Transverse colon (tissue), 3 donors: ENCODE data around the gene KRT23.

Experiments used
- POLR2A ChIP-seq: fragments of 450-650 bp; IDR thresholded peaks from one replicate; pipeline ENCODE4 v1.6.1; 2016; ENCODE audit warnings: antibody characterized with exemption, mild to moderate bottlenecking, moderate library complexity
- TF ChIP-seq, protein P1 (sequence below), 5 experiments: fragments of 200-600 bp in 3 of 5; fragments of 450-650 bp in 2 of 5; sonication (generic) in 3 of 5; IDR thresholded peaks; 1 replicate in 2 of 5; 2 replicates in 3 of 5; pipeline ENCODE4 v1.5.1; 2016 to 2017; ENCODE audit warnings: antibody characterized with exemption in 5 of 5, inconsistent platforms in 3 of 5, mild to moderate bottlenecking in 2 of 5, moderate library complexity in 1 of 5

DNA sequence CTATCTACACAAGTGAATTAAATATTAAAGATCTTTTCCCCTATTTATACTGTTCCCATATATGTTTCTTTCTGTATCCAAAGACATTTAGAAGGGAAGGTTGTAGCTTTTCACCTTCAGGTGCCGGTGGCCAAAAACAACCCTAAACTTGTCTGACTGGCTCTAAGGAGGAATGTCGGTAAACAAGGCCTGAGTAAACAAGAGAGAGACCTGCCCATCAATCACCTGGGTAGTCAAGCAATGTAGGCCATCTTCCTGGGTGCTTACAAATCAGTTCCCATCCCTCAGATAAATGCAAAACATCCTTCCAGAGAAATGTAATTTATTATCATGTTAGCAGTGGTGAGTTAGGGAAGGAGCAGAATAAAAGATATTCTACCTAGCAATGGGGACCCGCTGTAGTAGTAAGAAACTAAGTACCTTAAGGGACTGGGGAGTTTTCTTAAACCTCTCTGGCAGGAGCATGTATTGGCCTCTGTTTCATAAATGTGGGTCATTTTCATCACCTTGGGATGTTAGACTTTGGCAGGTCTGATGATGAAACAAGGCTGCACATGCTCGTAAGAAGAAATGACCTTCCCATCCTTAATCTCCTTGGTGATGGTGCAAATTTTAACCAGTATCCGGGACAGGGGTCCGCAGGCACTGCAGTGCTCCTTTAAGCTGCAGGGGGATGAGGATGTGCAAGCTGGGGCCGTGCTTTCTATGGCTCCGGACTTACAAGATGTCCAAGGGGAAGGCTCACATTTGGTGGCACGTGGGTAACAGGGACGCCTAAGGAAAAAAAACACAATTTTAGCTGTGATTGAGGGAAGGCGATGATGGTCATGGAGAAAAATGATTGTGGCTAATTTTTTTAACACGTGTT, 20.9 kb upstream of the KRT23 start:
- TF ChIP-seq, protein P1, sequence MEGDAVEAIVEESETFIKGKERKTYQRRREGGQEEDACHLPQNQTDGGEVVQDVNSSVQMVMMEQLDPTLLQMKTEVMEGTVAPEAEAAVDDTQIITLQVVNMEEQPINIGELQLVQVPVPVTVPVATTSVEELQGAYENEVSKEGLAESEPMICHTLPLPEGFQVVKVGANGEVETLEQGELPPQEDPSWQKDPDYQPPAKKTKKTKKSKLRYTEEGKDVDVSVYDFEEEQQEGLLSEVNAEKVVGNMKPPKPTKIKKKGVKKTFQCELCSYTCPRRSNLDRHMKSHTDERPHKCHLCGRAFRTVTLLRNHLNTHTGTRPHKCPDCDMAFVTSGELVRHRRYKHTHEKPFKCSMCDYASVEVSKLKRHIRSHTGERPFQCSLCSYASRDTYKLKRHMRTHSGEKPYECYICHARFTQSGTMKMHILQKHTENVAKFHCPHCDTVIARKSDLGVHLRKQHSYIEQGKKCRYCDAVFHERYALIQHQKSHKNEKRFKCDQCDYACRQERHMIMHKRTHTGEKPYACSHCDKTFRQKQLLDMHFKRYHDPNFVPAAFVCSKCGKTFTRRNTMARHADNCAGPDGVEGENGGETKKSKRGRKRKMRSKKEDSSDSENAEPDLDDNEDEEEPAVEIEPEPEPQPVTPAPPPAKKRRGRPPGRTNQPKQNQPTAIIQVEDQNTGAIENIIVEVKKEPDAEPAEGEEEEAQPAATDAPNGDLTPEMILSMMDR (IDR thresholded peaks at IDR 0.05): no peak
- TF ChIP-seq POLR2A: no peak
